ENCODE measurements around the gene INTS11.
A peak's percentile ranks its signal among the peaks of the same experiment; 100 is the strongest.

Gene INTS11

DNA sequence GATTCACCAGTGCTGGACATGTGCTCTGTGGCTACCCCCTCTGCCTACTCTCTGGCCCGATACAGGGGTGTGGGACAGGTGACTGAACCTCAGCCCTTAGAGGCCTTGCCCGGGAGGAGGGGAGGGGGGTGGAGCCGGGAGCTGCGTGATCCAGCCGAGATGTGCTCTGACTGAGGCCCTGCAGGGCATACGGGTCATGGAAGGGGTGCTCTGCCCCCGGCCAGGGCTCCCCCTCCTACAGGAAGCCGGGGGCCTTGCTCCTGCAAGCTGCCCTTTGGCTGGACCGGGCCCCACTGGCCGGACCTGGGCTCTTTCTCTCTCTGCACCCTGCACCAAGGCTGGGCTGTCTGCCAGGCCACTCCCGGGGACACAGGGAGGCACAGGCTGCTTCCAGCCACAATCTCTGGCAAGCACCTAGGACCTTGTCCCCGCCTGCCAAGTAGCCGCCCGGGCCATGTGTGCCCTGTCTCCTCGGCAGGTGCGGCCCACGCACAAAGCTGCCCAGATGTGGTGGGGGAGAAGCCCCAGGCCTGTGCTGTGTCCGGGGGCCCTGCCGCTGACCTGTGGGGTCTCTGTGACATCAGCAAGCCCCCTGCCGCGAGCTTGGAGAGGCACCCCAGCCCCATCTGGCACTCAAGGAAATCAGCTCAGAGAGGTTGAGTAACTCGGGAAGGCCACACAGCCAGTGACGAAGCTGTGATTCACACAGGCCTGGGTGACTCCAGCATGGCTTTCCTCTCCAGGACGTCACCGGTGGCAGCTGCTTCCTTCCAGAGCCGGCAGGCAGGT, 42.7 kb downstream of the INTS11 start:
- DNase-seq: no peak

DNA sequence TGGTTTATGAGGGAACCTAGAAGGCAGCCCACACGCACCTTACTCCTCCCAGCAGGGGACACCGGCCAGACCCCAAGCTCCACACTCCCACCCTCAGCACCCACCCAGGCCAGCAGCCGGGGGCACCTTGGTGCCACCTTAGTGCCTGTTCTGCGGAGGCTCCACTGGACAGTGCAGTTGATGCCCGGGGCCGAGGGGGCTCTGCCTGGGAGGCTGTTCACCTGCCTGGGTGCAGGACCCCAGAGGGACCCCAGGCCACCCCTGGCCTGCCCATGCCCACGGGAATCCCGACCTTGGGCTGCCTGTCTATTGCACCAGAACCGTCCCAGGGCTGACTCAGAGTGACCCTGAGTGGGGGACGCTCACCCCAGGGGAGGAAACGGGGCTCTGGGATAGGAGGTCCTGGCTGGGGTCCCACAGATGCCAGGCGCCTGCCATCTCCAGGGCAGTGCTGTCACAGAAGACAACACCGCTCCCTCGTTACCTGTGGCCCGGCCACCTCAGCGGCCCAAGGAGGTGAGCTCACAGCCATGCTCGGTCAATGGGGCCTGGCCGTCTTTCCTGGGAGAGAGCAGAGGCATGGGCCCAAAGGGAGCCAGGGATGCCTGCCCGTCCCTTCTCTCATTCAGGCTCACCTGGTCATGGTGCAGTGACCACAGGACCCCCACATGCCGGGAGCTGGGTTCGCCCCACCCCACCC, 43.5 kb downstream of the INTS11 start:
- DNase-seq: no peak

DNA sequence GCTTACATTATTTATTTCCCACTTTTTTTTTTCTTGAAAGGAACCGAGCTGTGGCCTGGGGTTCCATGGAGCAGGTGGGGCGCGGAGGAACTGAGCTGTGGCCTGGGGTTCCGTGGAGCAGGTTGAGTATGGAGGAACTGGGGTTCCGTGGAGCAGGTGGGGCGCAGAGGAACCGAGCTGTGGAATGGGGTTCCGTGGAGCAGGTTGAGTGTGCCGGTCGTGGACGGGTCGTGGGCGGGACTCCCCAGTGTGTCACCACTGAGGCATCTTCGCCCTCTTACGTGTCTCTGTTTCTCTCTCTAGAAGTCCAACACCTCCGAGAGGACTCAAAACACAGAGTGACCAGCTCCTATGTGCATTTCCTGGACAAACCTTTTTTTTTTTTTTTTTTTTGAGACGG, 45.4 kb downstream of the INTS11 start:
- DNase-seq: no peak

DNA sequence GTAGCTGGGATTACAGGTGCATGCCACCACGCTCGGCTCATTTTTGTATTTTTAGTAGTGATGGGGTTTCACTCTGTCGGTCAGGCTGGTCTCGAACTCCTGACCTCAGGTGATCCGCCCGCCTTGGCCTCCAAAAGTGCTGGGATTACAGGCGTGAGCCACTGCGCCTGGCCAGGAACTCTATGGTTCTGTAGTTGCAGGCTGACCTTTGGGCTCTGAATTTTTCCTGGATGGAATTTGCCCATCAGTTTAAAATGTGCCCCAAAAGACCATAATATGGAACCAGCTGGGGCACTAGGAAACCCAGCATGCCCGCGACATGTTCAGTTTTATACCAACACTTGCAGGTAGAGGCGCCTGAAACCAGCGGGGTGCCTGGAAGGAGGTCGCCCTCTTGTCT, 45.8 kb downstream of the INTS11 start:
- no peak for DNase-seq

GRCh38 chr1:1275836-1276235, 48.6 kb downstream of the INTS11 start:
- no peak for DNase-seq

DNA sequence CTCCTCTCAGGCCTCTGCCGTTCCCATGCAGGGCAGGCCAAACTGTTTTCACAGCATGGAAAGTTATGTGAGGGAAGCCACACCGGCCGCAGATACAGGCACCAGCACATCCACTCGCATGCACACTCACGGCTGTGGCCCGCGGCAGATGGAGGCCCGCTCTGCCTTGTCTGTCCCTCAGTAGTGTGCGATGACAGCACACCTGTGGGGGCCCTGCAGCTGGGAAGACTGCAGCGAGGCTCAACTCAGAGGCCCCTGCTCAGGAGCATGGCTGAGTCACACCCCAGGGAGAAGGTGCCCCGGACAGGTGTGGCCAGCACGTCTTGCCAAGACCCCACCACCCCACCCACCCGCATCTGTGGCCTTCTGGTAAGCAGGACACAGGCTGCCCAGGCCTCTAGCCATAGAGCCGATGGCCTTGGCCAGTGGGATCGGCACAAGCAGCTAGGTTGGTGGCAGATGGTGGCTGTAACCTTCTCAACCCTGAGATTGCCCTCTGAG, 49.5 kb downstream of the INTS11 start:
- DNase-seq: no peak

GRCh38 chr1:1274299-1274930, 50.0 kb downstream of the INTS11 start:
- no peak for DNase-seq

- DNase-seq: peak; percentile 82
Measured at GRCh38 chr1:1273512-1274298, 50.8 kb downstream of the INTS11 start, which contains the start of gene UBE2J2. TSS of gene UBE2J2 (minus strand) at chr1:1273854. CDS start at chr1:1267992, 5,862 bp downstream.

GRCh38 chr1:1273209-1273511, 51.3 kb downstream of the INTS11 start:
- DNase-seq: no peak

GRCh38 chr1:1272341-1273208, 51.9 kb downstream of the INTS11 start:
- no peak for DNase-seq

DNA sequence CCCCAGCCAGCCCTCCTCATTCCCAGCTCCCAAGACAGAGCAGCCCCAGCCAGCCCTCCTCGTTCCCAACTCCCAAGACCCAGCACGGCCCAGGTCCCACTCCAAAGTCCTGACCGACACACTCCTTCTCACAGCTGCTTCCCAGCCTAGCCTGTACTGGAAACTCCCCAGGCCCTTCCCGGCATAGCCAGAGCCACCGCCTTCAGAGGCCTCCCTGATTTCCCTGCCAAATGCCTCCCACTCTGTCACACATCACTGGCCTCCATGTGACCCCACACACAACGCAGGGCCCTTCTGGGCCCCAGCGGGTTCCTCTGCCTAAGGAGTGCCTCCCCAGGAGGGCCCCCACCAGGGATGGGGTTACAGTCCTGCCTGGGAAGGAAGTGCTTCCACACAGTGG, 53.6 kb downstream of the INTS11 start:
- no peak for DNase-seq

DNA sequence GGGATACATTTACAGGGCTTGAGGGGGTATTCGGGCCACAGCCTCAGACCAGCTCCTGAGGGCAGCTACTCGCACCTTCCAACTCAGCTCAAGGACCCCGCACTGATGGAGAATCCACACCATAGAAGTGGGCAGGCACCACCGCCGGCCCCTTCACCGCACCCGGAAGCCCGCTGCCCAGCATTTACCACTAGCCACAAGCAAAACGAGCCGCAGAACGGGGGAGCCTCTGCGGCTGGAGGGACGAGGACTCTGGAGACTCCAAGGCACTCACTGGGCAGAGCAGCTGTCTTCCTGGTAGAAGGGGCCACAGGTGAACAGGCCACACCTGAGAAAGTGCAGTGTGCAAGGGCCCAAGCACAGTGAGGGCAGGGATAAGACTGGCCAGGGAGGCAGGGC, 56.2 kb downstream of the INTS11 start:
- DNase-seq: no peak

DNA sequence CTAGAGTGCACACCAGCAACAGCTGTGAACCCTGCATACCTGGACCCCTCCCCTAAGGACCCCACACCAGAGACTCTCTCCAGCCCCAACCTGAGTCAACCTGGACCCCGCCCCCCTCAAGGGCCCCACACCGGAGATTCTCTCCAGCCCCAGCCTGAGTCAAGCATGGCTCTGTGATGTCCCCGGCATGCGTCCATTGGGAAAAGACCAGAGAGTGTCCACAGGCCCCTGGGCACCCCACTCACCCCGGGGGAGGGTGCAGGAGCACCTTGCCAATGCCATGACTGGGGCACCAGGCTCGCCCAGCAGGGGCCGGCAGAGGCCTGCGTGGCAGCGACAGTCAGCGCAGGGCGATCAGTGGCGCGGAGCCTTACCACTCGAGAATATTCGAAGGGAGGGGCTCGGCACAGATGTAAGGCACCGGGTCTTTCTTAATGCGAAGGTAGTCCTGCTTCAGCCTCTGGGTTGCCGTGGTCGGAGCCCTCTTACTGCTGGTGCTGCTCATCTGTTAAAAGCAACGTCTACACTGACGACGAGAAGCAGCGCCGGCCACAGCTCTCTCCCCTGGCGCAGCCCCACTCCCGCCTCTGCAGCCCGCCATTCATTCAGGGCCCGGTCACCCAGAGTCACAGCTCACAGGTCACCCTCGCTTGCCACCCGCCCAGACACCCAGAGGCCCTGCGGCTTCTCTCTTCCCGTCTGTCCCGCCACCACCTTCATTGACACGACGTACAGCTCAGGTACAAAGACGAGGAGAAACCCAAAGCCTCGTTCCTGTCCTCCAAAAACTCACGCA, 56.8 kb downstream of the INTS11 start:
- no peak for DNase-seq

- no peak for DNase-seq
Measured at GRCh38 chr1:1264868-1265272, 59.6 kb downstream of the INTS11 start.

DNA sequence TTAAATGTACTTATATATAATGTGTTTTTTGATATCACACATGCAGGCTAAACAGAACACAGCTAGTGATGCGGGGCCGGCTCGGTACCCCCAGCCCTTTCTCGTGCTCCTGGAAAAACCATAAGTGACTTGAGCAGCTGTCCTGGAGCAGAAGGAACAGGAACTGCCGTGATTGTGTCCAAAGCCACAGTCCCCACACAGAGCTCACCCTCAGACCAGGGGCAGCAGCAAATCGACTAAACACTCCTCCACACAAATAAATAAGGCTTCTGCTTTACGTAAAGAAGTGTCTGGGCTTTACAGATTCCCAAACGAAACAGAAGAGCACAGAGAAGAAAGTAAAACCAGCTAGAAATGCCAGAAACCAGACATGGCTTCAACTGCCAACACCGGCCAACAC, 60.4 kb downstream of the INTS11 start:
- DNase-seq: no peak

- DNase-seq: no peak
Measured at GRCh38 chr1:1262758-1263157, 61.7 kb downstream of the INTS11 start.

- no peak for DNase-seq
Measured at GRCh38 chr1:1262071-1262470, 62.4 kb downstream of the INTS11 start.
